ENCODE results near the gene CNTNAP2. TPM values are rescaled to one million over a fixed set of nuclear protein-coding genes. Genes with fewer than 3 reads are reported as not detected.

CNTNAP2 gene
- total and polyA plus RNA-seq, 2 of the 13 experiments (the other 11 are each of a cell fraction or from before 2014, with no cell fraction given): 0.40 to 0.42 TPM

DNA sequence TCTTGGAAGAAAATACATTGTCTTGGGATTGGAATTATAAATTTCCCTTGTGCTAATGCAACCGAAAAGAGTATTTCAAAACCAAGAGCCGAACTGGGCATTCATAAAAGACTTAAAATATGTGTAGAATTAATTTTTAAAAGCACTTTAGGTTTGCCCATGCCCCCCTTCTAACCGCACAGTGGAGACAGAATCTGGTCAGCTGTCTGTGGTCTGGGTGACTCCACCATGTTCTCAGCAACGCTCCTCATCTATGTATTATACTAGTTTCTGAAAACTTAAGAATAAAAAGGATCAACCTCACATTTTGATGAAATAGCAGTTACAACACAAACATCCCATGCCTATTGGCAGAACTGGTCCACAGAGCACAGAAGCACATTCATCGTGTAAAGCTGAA, 2281.4 kb downstream of the CNTNAP2 start:
- POLR2A ChIA-PET: no interaction called here
- TF ChIP-seq, protein P1, sequence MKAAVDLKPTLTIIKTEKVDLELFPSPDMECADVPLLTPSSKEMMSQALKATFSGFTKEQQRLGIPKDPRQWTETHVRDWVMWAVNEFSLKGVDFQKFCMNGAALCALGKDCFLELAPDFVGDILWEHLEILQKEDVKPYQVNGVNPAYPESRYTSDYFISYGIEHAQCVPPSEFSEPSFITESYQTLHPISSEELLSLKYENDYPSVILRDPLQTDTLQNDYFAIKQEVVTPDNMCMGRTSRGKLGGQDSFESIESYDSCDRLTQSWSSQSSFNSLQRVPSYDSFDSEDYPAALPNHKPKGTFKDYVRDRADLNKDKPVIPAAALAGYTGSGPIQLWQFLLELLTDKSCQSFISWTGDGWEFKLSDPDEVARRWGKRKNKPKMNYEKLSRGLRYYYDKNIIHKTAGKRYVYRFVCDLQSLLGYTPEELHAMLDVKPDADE (CRISPR knock-in tag; IDR thresholded peaks at IDR 0.05): no peak
- no peak for TF ChIP-seq MTA3 (CRISPR knock-in tag; IDR thresholded peaks at IDR 0.05)
- no peak for TF ChIP-seq ZNF224 (CRISPR knock-in tag; IDR thresholded peaks at IDR 0.05)
- TF ChIP-seq, protein P2, sequence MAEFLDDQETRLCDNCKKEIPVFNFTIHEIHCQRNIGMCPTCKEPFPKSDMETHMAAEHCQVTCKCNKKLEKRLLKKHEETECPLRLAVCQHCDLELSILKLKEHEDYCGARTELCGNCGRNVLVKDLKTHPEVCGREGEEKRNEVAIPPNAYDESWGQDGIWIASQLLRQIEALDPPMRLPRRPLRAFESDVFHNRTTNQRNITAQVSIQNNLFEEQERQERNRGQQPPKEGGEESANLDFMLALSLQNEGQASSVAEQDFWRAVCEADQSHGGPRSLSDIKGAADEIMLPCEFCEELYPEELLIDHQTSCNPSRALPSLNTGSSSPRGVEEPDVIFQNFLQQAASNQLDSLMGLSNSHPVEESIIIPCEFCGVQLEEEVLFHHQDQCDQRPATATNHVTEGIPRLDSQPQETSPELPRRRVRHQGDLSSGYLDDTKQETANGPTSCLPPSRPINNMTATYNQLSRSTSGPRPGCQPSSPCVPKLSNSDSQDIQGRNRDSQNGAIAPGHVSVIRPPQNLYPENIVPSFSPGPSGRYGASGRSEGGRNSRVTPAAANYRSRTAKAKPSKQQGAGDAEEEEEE (CRISPR knock-in tag; IDR thresholded peaks at IDR 0.05; ENCODE audit: borderline replicate concordance): no peak
- TF ChIP-seq, protein P3, sequence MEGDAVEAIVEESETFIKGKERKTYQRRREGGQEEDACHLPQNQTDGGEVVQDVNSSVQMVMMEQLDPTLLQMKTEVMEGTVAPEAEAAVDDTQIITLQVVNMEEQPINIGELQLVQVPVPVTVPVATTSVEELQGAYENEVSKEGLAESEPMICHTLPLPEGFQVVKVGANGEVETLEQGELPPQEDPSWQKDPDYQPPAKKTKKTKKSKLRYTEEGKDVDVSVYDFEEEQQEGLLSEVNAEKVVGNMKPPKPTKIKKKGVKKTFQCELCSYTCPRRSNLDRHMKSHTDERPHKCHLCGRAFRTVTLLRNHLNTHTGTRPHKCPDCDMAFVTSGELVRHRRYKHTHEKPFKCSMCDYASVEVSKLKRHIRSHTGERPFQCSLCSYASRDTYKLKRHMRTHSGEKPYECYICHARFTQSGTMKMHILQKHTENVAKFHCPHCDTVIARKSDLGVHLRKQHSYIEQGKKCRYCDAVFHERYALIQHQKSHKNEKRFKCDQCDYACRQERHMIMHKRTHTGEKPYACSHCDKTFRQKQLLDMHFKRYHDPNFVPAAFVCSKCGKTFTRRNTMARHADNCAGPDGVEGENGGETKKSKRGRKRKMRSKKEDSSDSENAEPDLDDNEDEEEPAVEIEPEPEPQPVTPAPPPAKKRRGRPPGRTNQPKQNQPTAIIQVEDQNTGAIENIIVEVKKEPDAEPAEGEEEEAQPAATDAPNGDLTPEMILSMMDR (CRISPR knock-in tag; IDR thresholded peaks at IDR 0.05): no peak
- TF ChIP-seq, protein P4, sequence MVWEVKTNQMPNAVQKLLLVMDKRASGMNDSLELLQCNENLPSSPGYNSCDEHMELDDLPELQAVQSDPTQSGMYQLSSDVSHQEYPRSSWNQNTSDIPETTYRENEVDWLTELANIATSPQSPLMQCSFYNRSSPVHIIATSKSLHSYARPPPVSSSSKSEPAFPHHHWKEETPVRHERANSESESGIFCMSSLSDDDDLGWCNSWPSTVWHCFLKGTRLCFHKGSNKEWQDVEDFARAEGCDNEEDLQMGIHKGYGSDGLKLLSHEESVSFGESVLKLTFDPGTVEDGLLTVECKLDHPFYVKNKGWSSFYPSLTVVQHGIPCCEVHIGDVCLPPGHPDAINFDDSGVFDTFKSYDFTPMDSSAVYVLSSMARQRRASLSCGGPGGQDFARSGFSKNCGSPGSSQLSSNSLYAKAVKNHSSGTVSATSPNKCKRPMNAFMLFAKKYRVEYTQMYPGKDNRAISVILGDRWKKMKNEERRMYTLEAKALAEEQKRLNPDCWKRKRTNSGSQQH (CRISPR knock-in tag; IDR thresholded peaks at IDR 0.05; ENCODE audit: low read depth): no peak
- no peak for TF ChIP-seq HHEX (CRISPR knock-in tag; IDR thresholded peaks at IDR 0.05)
- TF ChIP-seq ZNF547 (CRISPR knock-in tag; IDR thresholded peaks at IDR 0.05): no peak
- no peak for TF ChIP-seq HNRNPLL (IDR thresholded peaks at IDR 0.05; ENCODE audit: low read depth, low read length, poor library complexity, severe bottlenecking)
- TF ChIP-seq XBP1 (CRISPR knock-in tag; IDR thresholded peaks at IDR 0.05): no peak
- TF ChIP-seq, protein P5, sequence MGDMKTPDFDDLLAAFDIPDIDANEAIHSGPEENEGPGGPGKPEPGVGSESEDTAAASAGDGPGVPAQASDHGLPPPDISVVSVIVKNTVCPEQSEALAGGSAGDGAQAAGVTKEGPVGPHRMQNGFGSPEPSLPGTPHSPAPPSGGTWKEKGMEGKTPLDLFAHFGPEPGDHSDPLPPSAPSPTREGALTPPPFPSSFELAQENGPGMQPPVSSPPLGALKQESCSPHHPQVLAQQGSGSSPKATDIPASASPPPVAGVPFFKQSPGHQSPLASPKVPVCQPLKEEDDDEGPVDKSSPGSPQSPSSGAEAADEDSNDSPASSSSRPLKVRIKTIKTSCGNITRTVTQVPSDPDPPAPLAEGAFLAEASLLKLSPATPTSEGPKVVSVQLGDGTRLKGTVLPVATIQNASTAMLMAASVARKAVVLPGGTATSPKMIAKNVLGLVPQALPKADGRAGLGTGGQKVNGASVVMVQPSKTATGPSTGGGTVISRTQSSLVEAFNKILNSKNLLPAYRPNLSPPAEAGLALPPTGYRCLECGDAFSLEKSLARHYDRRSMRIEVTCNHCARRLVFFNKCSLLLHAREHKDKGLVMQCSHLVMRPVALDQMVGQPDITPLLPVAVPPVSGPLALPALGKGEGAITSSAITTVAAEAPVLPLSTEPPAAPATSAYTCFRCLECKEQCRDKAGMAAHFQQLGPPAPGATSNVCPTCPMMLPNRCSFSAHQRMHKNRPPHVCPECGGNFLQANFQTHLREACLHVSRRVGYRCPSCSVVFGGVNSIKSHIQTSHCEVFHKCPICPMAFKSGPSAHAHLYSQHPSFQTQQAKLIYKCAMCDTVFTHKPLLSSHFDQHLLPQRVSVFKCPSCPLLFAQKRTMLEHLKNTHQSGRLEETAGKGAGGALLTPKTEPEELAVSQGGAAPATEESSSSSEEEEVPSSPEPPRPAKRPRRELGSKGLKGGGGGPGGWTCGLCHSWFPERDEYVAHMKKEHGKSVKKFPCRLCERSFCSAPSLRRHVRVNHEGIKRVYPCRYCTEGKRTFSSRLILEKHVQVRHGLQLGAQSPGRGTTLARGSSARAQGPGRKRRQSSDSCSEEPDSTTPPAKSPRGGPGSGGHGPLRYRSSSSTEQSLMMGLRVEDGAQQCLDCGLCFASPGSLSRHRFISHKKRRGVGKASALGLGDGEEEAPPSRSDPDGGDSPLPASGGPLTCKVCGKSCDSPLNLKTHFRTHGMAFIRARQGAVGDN (CRISPR knock-in tag; IDR thresholded peaks at IDR 0.05): no peak
- no peak for TF ChIP-seq ZNF747 (CRISPR knock-in tag; IDR thresholded peaks at IDR 0.05; ENCODE audit: borderline replicate concordance)
- TF ChIP-seq MEIS2 (CRISPR knock-in tag; IDR thresholded peaks at IDR 0.05): no peak
- no peak for TF ChIP-seq BHLHE40 (IDR thresholded peaks at IDR 0.05; ENCODE audit: low read length)
- TF ChIP-seq NFIB (CRISPR knock-in tag; IDR thresholded peaks at IDR 0.05; ENCODE audit: borderline replicate concordance): no peak

More for the DNA sequence above, 2281.4 kb downstream of the CNTNAP2 start:
- in situ Hi-C loops (cut with HindIII; ENCODE audit: extremely low pct_ligation_motif_present, low pct_unique_long_range_greater_than_20kb): no loop called here
- Histone ChIP-seq H3K79me2 (ENCODE audit: insufficient read depth, low read length) (no peaks in the 10 kb centered on the region), H3K4me2 (ENCODE audit: low read depth, low read length) (no peak overlapping the region), H3K27ac (ENCODE audit: extremely low read length, insufficient read depth, low read length) (no peak overlapping the region), H3K36me3 (replicated peaks in 1 of 2; ENCODE audit: control insufficient read depth in 1 of 2, insufficient read depth in 2 of 2, low read length in 2 of 2) (no peaks in the 10 kb centered on the region), H4K20me1 (ENCODE audit: insufficient read depth, low read length) (no peaks in the 10 kb centered on the region), H3K4me1 (ENCODE audit: insufficient read depth, low read length) (no peaks in the 10 kb centered on the region), H3K9ac (ENCODE audit: insufficient read depth, low read depth, low read length) (no peak overlapping the region), H3K4me3 (replicated peaks in 1 of 3; ENCODE audit: insufficient read depth in 1 of 3, low read depth in 2 of 3, low read length in 3 of 3) (no peak overlapping the region), H3K27me3 (ENCODE audit: control insufficient read depth in 1 of 2, insufficient read depth in 2 of 2, low read length in 2 of 2) (no peaks in the 10 kb centered on the region), H3K9me3 (ENCODE audit: low read length) (no peaks in the 10 kb centered on the region), H2AFZ (ENCODE audit: low read length) (no peak overlapping the region)
- ATAC-seq (no peak), DNase-seq (ENCODE audit: low spot score) (no peak), FAIRE-seq (no peak)
- CTCF ChIA-PET (ENCODE audit: low intra/inter-chr PET ratio, low total read pairs): no interaction called here
- BruUV-seq (replicated peaks): no TSS peak
- intact Hi-C loops (cut with micrococcal nuclease; ENCODE audit: unreplicated experiment): no loop called here
- WGBS (ENCODE audit: low lambda C conversion rate): 86% methylated on average over 5 of the region's 5 CpGs
